Right renal cortex interstitium (tissue), 3 donors: Measurements from ENCODE around the gene TTR. TPM values are rescaled to one million over a fixed set of nuclear protein-coding genes. Genes with fewer than 3 reads are reported as not detected.

ENCODE experiments used
- DNase-seq, 3 donors: peaks; one replicate each; pipeline ENCODE4 v3.0.0-alpha.2; 2013; ENCODE audit warnings: low read depth in 3 of 3, low spot score in 2 of 3
- polyA plus RNA-seq, 3 donors: library from polyadenylated mRNA; unstranded; fragments of 120-200 nt; gene quantifications; one replicate each; pipeline ENCODE4 v1.2.1, GENCODE V29; 2013; ENCODE audit not compliant: insufficient read length in 3 of 3

The TTR gene
- polyA plus RNA-seq, 3 donors: 0.25 to 1.1 (median 0.71) TPM

GRCh38 chr18:31612124-31612523, 20.4 kb downstream of the TTR start:
- no peak for DNase-seq

- no peak for DNase-seq
Observed at GRCh38 chr18:31614044-31614443, 22.4 kb downstream of the TTR start.

GRCh38 chr18:31616586-31616985, 24.9 kb downstream of the TTR start:
- no peak for DNase-seq

GRCh38 chr18:31617031-31617717, 25.5 kb downstream of the TTR start:
- DNase-seq: no peak

- no peak for DNase-seq
Observed at GRCh38 chr18:31618801-31619200, 27.1 kb downstream of the TTR start.

GRCh38 chr18:31619291-31619690, 27.6 kb downstream of the TTR start:
- DNase-seq: no peak

- no peak for DNase-seq
Observed at GRCh38 chr18:31624892-31625640, 33.4 kb downstream of the TTR start.

- no peak for DNase-seq
Observed at GRCh38 chr18:31626409-31626808, 34.7 kb downstream of the TTR start.

- DNase-seq: no peak
Observed at GRCh38 chr18:31630549-31630948, 38.9 kb downstream of the TTR start.

GRCh38 chr18:31631526-31631925, 39.8 kb downstream of the TTR start:
- DNase-seq: no peak

GRCh38 chr18:31632356-31632755, 40.7 kb downstream of the TTR start:
- DNase-seq: no peak

- DNase-seq: no peak
Observed at GRCh38 chr18:31633392-31634330, 42.0 kb downstream of the TTR start.

- no peak for DNase-seq
Observed at GRCh38 chr18:31634331-31634713, 42.6 kb downstream of the TTR start.

- no peak for DNase-seq
Observed at GRCh38 chr18:31636387-31636786, 44.7 kb downstream of the TTR start.

- DNase-seq: no peak
Observed at GRCh38 chr18:31637445-31637844, 45.8 kb downstream of the TTR start.

GRCh38 chr18:31643003-31643402, 51.3 kb downstream of the TTR start:
- DNase-seq: no peak

- no peak for DNase-seq
Observed at GRCh38 chr18:31645411-31645810, 53.7 kb downstream of the TTR start.

- DNase-seq: no peak
Observed at GRCh38 chr18:31646332-31647126, 54.9 kb downstream of the TTR start.

GRCh38 chr18:31647127-31647753, 55.6 kb downstream of the TTR start:
- no peak for DNase-seq
